IPS DF 6.9 (cell line): Measurements from ENCODE around the gene UBE2C.

ENCODE experiments used
- DNase-seq: peaks from one replicate; pipeline ENCODE4 v3.0.0-alpha.2; 2013; ENCODE audit warnings: low read depth, low spot score
- H3K27ac ChIP-seq: one replicate; pipeline ENCODE4 v1.5.1; 2013; ENCODE audit warnings: low read length, control low read depth
- H3K27me3 ChIP-seq: 2 replicates; pipeline ENCODE4 v1.6.1; 2013; ENCODE audit warnings: mild to moderate bottlenecking, low read length; ENCODE audit not compliant: control insufficient read depth, insufficient read depth
- H3K36me3 ChIP-seq: 2 replicates; pipeline ENCODE4 v1.6.1; 2013; ENCODE audit warnings: low read length; ENCODE audit not compliant: control insufficient read depth, insufficient read depth
- H3K4me1 ChIP-seq: 2 replicates; pipeline ENCODE4 v1.6.1; 2013; ENCODE audit warnings: low read length; ENCODE audit not compliant: control insufficient read depth, insufficient read depth
- H3K4me3 ChIP-seq: 2 replicates; pipeline ENCODE4 v1.5.1; 2013; ENCODE audit warnings: mild to moderate bottlenecking, low read length
- H3K9me3 ChIP-seq: 2 replicates; pipeline ENCODE4 v1.6.1; 2013; ENCODE audit warnings: low read length, inconsistent platforms; ENCODE audit not compliant: control insufficient read depth, insufficient read depth
- WGBS: extraction: QIAGEN DNeasy Blood & Tissue Kit; methylation state at CpG from one replicate; pipeline ENCODE4 v1.1.7; 2013; ENCODE audit warnings: mixed read lengths, missing lambda C conversion rate; ENCODE audit not compliant: insufficient read length, insufficient coverage; 5-methylcytosine and 5-hydroxymethylcytosine counted together

UBE2C gene

DNA sequence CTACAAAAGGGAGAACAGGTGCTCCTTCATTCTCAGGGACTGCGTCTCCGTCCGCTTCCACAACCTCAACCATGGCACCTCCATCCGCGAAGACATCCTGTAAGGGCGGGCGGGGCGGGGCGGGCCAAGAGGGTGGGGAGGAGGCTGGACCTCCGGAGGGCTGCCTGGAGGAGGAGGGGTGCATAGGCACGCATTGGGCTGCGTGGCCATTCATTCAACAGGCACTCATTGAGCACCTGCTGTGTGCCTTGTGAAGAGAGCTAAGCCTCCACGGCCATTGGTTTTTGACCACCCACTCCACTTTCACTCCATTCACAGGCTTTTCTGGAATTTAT, 45.4 kb downstream of the UBE2C start:
- Histone ChIP-seq H3K4me3 (peak overlapping the region; percentile 18; the same call in 1 of the 2 replicates), H3K4me1 (peaks cover 4% of the 10 kb centered on the region; the same call in 1 of the 2 replicates), H3K9me3 (no peaks in the 10 kb centered on the region), H3K27me3 (no peaks in the 10 kb centered on the region), H3K27ac (no peak overlapping the region), H3K36me3 (no peaks in the 10 kb centered on the region)
- no peak for DNase-seq
- WGBS, result no CpG with 5 or more reads among the region's 13 CpGs

DNA sequence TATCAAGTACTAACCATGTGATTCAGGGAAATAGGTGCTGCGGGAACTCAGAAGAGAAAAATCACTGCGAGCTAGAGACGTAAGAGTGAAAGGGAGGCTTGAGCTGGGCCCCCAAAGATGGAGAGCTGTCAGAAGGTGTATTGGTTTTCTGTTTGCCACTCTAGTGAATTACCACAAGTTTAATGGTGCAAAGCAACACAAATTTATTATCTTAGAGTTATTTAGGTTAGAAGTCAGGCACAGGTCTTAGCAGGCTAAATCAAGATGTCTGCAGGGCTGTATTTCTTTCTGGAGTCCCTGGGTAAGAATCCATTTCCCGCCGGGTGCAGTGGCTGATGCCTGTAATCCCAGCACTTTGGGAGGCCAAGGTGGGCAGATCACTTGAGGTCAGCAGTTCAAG, 47.5 kb downstream of the UBE2C start:
- no peaks in the 10 kb centered on the region for H3K27me3 ChIP-seq
- H3K36me3 ChIP-seq, result no peaks in the 10 kb centered on the region
- H3K9me3 ChIP-seq, result no peaks in the 10 kb centered on the region
- H3K27ac ChIP-seq, result no peak overlapping the region
- no peak for DNase-seq
- H3K4me1 ChIP-seq, result peaks cover 3% of the 10 kb centered on the region; the same call in 1 of the 2 replicates
- WGBS, result no CpG with 5 or more reads among the region's 5 CpGs
- H3K4me3 ChIP-seq, result no peak overlapping the region

DNA sequence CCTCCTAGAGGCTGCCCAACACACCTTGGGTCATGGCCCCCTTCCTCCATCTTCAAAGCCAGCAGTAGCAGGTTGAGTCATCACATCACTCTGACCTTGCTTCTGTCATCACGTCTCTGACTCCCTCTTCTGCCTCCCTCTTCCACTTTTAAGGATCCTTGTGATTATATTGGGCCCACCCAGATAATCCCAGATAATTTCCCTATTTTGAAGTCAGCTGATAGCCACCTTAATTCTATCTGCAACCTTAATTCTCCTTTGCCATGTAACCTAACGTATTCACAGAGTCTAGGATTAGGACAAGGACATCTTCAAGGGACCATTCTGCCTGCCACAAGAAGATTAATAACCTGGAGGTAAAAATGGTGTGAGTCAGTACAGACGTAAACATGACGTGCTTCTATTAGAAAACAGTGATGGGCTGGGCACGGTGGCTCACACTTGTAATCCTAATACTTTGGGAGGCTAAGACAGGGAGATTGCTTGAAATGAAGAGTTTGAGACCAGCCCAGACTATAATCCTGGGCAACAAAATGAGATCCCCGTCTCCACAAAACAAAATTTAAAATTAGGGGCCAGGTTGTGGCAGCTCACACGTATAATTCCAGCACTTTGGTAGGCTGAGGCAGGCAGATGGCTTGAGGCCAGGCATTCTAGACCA, 48.2 kb downstream of the UBE2C start:
- no peaks in the 10 kb centered on the region for H3K27me3 ChIP-seq
- no peak overlapping the region for H3K4me3 ChIP-seq
- no peak overlapping the region for H3K27ac ChIP-seq
- peaks cover 1% of the 10 kb centered on the region; the same call in 1 of the 2 replicates for H3K4me1 ChIP-seq
- WGBS, result no CpG with 5 or more reads among the region's 7 CpGs
- DNase-seq, result no peak
- H3K36me3 ChIP-seq, result no peaks in the 10 kb centered on the region
- no peaks in the 10 kb centered on the region for H3K9me3 ChIP-seq

DNA sequence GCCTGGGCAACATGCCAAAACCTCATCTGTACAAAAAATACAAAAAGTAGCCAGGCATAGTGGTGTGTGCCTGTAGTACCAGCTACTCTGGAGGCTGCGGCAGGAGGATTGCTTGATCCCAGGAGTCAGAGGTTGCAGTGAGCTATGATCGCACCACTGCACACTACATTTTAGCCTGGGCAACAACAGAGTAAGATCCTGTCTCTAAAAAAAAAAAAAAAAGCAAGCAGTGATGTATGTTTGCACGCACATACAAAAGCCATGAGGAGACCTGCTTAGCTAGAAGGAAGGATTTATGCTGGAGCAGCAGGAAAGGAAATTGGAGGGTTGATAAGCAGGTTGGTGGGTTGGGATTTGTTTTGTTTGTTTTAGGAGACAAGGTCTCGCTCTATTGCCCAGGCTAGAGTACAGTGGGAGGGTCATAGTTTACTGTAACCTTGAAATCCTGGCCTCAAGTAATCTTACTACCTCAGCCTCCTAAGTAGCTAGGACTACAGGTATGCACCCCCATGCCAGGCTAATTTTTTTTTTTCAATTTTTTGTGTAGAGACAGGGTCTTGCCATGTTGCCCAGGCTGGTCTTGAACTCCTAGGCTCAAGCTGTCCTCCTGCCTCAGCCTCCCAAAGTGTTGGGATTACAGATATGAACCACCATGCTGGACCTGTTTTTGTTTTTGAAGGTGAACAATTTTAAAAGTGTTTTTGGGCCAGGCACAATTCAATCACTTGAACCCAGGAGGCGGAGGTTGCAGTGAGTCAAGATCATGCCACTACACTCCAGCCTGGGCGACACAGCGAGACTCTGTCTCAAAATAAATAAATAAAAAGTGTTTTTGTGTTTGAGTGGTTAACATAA, 49.0 kb downstream of the UBE2C start:
- H3K36me3 ChIP-seq, result no peaks in the 10 kb centered on the region
- no CpG with 5 or more reads among the region's 7 CpGs for WGBS
- peaks cover 1% of the 10 kb centered on the region; the same call in 1 of the 2 replicates for H3K4me1 ChIP-seq
- H3K27ac ChIP-seq, result no peak overlapping the region
- no peaks in the 10 kb centered on the region for H3K9me3 ChIP-seq
- H3K27me3 ChIP-seq, result no peaks in the 10 kb centered on the region
- H3K4me3 ChIP-seq, result no peak overlapping the region
- DNase-seq, result no peak

DNA sequence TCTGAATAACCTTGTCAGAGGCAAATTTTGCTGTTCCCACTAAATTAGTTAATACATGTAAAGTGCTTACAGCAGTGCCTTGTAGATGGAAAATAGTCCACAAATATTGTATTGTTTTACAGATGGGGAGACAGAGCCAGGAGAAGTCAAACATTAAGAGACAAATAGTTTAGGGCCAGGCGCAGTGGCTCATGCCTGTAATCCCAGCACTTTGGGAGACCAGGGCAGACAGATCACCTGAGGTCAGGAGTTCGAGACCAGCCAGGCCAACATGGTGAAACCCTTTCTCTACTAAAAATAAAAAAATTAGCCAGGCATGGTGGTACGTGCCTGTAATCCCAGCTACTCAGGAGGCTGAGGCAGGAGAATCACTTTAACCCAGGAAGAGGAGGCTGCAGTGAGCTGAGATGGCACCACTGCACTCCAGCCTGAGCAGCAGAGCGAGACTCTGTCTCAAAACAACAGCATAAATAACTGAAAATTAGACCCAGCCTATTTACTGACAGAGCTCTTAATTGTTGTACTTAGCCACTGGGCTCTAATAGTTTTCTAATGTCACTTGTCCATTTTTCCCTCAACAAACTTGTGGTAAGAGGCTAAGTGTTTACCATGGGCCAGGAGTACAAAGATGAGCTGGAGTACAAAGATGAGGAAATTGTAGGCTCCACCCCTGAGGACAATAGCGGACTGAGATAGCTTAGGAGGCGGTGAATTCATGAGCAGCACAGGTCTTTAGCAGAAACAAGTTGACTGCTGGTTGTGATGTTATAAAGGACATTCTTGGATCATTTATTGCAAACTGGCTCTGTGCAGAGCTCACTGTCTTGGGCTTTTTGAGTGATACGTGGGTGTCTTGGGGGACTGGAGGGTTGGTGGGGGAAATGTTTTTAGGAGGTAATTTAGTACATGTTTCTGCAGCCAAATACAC, 51.4 kb downstream of the UBE2C start:
- Histone ChIP-seq H3K36me3 (no peaks in the 10 kb centered on the region), H3K9me3 (no peaks in the 10 kb centered on the region), H3K27ac (no peak overlapping the region), H3K27me3 (no peaks in the 10 kb centered on the region), H3K4me1 (no peaks in the 10 kb centered on the region), H3K4me3 (no peak overlapping the region)
- DNase-seq, result no peak
- WGBS, result no CpG with 5 or more reads among the region's 7 CpGs

DNA sequence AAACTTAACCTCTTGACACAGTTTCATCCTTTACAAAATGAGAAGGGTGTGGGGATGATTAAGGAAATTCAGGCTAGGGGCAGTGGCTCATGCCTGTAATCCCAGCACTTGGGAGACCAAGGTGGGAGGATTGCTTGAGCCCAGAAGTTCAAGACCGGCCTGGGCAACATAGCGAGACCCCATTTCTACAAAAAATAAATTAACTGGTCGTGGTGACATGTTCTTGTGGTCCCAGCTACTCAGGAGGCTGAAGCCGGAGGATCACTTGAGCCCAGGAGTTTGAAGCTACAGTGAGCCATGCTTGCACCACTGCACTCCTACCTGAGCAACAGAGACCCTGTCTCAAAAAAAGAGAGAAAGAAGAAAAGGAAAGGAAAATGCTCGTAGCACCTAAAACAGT, 54.0 kb downstream of the UBE2C start:
- no peak for DNase-seq
- H3K36me3 ChIP-seq, result no peaks in the 10 kb centered on the region
- H3K27me3 ChIP-seq, result no peaks in the 10 kb centered on the region
- no peaks in the 10 kb centered on the region for H3K4me1 ChIP-seq
- H3K9me3 ChIP-seq, result no peaks in the 10 kb centered on the region
- WGBS, result no CpG with 5 or more reads among the region's 5 CpGs
- H3K27ac ChIP-seq, result no peak overlapping the region
- H3K4me3 ChIP-seq, result no peak overlapping the region
